ENCODE data around the gene PRPF40B.

PRPF40B gene

GRCh38 chr12:49636574-49636973 is 13.2 kb downstream of the PRPF40B start:
- DNase-seq (ENCODE audit: low spot score): no peak

DNA sequence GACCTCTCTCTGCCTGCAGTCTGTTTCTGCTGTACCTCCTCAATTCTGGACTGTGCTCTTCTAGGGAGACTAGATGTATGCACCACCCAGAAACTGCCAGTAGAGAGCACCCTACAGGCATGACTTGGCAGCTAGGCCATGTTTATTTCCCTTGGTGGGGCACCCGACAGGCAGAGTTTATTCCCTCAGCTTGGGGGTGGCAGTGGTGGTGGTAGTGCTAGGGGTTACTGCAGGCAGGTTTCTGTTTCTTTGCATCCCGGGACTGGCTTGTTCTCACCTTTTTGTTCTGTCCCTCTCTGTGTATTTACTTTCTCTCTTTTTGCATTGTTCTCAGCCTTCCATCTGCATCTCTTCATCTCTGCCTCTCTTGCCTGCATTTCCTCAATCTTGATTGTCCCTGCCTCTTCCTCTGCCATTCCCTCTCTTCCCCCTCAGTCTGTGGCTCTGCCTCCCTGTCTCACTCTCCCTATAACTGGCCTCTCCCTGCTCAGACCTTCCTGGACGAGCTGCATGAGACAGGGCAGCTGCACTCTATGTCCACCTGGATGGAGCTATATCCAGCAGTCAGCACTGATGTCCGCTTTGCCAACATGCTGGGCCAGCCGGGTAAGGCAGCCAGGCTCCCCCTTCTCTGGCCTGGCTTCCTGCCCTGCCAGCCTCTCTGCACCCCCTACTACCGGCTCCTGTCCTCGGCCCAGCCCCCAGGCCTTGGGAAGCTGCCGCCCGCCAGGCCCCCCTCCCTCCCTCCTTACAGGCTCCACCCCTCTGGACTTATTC is 13.8 kb downstream of the PRPF40B start:
- peak; percentile 84 for DNase-seq (ENCODE audit: low spot score)

DNA sequence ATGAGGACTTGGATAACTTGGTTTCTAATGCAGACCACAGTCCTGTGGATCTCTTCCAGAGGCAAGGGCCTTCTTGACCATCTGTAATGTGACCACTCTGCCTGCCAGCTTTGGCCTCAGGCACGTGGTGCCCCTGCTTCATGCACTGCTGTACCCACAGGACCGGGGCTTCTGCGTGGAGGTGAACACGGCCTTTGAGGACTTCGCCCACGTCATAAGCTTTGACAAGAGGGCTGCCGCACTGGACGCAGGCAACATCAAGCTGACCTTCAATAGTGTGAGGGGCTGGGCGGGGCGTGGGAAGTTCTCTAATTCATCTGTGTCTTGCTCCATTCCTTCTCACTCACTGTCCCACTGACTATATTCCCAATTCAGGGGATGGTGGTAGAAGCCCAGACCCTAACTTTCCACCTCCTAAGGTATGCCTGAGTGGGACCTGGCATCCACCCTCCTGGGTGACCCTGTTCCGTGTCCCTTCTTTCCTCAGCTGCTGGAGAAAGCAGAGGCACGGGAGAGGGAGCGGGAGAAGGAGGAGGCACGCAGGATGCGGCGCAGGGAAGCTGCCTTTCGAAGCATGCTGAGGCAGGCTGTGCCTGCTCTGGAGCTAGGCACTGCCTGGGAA is 18.5 kb downstream of the PRPF40B start:
- no peak for DNase-seq (ENCODE audit: low spot score)

DNA sequence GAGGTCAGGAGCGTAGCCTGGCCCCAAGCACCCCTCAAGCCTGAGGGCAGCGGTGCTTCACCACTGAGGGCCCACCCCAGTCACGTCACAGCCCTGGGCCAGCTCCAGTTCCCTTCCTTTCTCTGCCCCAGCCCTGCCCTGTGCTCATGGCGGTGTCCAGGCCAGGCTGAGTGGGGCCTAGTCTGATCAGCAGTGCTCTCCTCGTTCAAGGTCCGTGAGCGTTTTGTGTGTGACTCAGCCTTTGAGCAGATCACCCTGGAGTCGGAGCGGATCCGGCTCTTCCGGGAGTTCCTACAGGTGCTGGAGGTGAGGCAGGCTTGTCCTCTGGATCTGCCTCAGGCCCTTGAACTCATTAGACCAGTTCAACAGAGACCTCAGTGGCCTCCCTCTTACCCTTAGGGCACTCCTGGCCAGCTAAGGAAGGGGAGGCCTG is 19.0 kb downstream of the PRPF40B start:
- DNase-seq (ENCODE audit: low spot score): no peak

GRCh38 chr12:49643135-49643534 is 19.8 kb downstream of the PRPF40B start:
- DNase-seq (ENCODE audit: low spot score): no peak

DNA sequence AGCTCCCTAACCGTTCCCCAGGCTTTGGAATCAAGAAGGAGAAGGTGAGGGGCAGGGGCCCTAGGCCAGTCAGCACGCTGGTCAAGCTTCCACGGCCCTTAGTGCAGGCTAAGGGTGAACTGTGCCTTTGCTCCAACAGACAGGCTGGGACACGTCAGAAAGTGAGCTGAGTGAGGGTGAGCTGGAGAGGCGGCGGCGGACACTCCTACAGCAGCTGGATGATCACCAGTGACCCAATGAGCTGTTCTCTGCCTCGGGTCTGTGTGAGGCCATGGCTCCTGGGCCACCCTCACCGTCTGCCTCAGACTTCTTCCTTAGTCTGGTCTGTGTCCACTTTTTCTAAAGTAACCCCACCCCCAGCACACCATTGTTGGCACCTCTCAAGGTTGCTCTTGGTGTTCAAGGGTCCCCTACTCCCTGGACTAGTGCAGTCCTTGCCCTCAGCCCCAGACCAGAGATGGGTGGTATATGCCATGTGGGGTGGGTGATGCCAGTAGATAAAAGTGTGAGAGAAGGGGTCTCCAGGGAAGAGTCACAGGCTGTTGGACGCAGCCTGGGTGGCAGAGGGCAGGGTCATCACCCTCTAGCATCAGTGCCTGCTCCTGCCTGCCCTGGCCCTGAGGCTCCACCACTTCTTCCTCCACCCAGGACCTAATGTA is 20.7 kb downstream of the PRPF40B start:
- DNase-seq (ENCODE audit: low spot score): no peak

GRCh38 chr12:49644620-49644994 is 21.2 kb downstream of the PRPF40B start:
- DNase-seq (ENCODE audit: low spot score): peak; percentile 85

GRCh38 chr12:49645146-49646039 is 22.0 kb downstream of the PRPF40B start:
- DNase-seq (ENCODE audit: low spot score): no peak

DNA sequence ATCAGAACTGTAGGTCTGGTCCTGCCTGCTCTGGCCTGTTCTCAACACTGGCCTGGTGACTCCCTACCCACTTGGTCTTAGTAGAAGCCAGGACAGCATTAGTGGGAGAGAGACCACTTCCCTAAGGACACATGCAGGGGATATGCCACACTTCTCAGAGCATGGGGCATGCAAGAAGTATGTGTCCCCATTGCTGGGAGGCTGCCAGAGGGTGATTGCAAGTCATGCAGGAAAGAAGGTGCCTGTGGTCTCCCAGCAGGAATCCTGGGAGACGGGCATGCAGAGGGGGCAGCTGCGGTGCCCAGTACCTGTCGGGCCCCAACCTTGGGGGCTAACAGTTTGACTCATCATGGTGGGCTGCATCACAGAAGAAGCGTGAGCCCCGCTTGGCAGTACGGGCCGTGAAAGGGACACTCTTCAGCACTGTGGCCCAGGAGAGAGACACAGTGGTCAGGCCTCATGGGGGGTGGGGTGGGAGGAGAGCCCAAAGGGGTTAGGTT is 23.0 kb downstream of the PRPF40B start:
- no peak for DNase-seq (ENCODE audit: low spot score)

- no peak for DNase-seq (ENCODE audit: low spot score)
Measured at GRCh38 chr12:49646871-49647654, 23.7 kb downstream of the PRPF40B start.

DNA sequence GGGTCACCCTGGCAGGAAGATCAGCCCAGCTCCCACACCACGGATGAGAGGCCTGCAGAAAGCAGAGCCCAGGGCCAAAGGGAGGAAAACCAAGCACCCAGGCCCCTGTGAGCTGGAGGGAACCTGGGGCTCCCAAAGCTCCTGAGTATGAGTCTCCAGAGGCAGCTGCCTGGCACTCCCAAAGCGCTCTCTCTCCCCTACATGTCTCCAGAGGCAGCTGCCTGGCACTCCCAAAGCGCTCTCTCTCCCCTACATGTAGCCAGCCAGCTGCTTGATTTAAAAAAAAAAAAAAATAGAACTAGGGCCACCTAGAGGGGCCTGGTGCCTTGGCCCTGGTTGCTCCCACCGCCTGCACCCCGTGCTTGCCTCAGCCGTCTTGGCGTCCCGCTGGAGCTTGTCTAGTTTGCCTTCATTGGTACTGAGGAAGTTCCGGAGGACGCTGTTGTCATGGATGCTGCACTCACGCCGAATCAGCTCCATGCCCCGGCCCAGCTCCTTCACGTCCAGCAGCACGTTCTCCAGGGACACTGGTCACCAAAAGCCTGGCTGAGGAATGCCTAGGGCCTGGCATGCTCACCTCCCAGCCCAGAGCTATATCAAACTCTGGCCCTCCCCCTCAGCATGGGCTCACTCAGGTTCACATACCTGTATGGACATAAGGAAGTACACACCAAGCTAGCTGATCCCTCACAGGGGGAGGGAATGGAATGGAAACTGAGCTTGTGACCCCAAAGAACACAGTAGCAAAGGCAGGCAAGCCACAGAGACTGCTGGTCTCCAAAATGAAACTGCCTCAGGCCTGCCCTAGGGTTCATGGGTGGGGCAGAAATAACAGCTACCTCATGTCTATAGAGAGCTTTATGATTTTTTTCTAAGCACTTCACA is 24.7 kb downstream of the PRPF40B start:
- DNase-seq (ENCODE audit: low spot score): no peak

GRCh38 chr12:49648712-49649003 is 25.3 kb downstream of the PRPF40B start:
- no peak for DNase-seq (ENCODE audit: low spot score)

DNA sequence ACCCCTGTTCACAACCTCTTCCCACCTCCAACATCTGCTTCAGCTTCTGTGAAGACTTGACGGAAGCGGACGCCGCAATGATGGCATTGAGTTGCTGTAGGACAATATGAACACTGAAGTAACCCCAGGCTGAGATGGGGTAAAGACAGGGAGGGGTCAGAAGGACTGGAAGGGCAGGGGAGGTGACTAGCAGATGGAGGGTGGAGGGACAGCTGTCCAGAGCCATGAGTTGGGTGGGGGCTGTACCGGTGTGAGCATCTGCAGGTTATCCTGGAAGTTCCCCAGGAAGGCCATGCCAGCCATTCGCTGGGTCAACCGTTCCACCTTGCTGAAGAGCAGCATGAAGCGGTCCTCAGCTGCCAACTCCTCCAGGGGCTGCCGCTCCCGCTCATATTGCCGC is 26.1 kb downstream of the PRPF40B start:
- no peak for DNase-seq (ENCODE audit: low spot score)

DNA sequence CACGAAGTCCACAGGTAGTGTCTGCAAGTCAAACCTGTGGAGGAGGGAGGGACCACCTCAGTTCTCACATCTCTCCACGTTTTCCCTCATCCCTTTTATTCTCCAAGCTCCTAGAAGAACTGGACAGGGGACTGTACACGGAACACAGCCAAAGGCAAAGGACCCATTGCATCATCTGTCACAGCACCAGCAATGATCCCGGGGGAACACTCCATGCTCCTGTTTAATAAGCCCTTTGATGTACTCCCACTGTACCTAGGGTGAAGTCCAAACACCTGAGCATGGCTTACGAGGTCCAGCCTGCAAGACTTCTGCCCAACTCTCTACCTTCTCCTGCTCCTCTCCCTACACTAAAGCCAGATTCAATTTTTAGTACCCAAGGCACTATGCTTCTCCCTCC is 26.5 kb downstream of the PRPF40B start:
- no peak for DNase-seq (ENCODE audit: low spot score)

- DNase-seq (ENCODE audit: low spot score): no peak
Measured at GRCh38 chr12:49651855-49652254, 28.5 kb downstream of the PRPF40B start.

GRCh38 chr12:49652921-49653520 is 29.7 kb downstream of the PRPF40B start:
- no peak for DNase-seq (ENCODE audit: low spot score)

DNA sequence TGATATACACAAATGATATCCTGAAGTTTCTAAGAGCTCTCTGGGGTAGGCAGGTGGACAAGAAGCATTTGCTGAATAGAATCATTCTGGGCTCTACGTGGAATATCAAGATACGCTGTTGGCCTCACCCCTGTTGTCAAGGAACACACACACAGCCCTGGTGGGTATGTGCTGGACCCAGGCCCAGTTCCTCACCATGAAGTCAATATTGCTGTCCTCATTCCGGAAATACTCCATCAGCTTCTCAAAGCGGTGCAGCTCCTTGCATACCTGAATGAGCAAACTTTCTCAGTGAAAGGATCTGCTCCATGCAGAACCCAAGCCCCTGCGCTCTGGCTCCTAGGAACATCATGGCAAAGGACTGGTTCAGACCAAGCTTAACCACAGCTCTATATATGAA is 31.4 kb downstream of the PRPF40B start:
- no peak for DNase-seq (ENCODE audit: low spot score)

GRCh38 chr12:49655595-49656236 is 32.4 kb downstream of the PRPF40B start:
- DNase-seq (ENCODE audit: low spot score): no peak

DNA sequence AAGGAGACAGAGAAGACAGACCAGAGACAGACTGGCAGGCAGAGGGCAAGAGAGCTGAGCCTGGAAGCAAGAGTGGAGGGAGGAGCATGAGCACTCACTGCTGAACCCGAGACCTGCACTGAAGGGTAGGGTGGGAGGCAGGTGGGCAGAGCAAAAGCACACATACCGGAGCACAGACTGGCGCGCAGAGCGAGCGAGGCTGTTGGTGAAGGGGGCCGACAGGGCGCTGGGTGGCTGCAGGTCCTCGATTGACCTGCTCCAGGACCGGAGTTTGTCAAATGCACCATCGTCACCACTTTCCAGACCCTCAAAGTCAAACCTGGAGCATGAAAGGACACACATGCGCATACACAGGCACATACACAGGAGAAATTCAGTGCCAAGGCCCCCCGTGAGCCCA is 34.9 kb downstream of the PRPF40B start:
- no peak for DNase-seq (ENCODE audit: low spot score)

DNA sequence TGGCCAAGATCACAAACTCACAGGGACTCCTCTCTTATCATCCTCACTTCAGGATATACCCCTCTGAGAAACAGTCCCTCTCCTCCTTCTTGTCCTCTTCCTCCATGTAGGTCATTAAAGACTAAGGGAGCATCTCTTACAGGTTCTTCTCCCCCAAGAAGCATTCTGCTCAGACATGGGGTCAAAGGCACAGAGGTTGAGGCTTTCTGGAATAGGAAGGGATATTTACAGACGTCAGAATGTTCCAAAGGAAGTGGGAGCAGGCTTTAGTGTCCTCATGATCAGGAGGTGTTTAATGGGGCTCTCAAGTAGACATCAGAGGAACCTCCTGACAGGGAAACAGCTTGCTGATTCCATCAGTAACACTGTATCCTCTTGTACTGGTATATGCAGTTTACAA is 36.4 kb downstream of the PRPF40B start:
- DNase-seq (ENCODE audit: low spot score): no peak

Measured in germinal center (tissue), 1 donor.